K562 (cell line): Measurements from ENCODE around the gene STX12. TPM values are rescaled to one million over a fixed set of nuclear protein-coding genes. Genes with fewer than 3 reads are reported as not detected.
A peak's percentile ranks its signal among the peaks of the same experiment; 100 is the strongest.

Experiments
- CBX2 ChIP-seq: fragments of 200-600 bp; sonication (generic); IDR thresholded peaks from one replicate; pipeline ENCODE4 v1.6.1; 2012; ENCODE audit warnings: mild to moderate bottlenecking, low read length, inconsistent platforms; ENCODE audit not compliant: insufficient read depth, poor library complexity, severe bottlenecking
- ETS1 ChIP-seq: conservative IDR thresholded peaks from 2 replicates; pipeline ENCODE4 v1.6.1; 2011; ENCODE audit warnings: low read depth, mild to moderate bottlenecking, low read length; ENCODE audit not compliant: control insufficient read depth
- POLR2A ChIP-seq: fragments of 450-650 bp; conservative IDR thresholded peaks from 2 replicates; pipeline ENCODE4 v1.6.1; 2016
- TAL1 ChIP-seq: fragments of 450-650 bp; IDR thresholded peaks from 2 replicates; pipeline ENCODE4 v1.6.1; 2016; ENCODE audit warnings: mild to moderate bottlenecking
- ZBTB33 ChIP-seq: sonication (generic); formaldehyde crosslinking; IDR thresholded peaks from 2 replicates; pipeline ENCODE4 v1.8.1; 2023; ENCODE audit warnings: mild to moderate bottlenecking, missing genetic modification reagents
- ZBTB34 ChIP-seq: fragments of 250-450 bp; sonication (Bioruptor Pico); IDR thresholded peaks from 2 replicates; pipeline ENCODE4 v1.8.0; 2021; ENCODE audit warnings: mild to moderate bottlenecking, moderate library complexity
- ZC3H11A ChIP-seq: IDR thresholded peaks from 2 replicates; pipeline ENCODE4 v1.6.1; 2012; ENCODE audit warnings: low read depth, low read length, improper control_type of control experiment
- ZNF146 ChIP-seq: IDR thresholded peaks from one replicate; pipeline ENCODE4 v1.6.1; 2018; ENCODE audit warnings: missing compliant biosample characterization; ENCODE audit not compliant: unreplicated experiment
- ZNF24 ChIP-seq: fragments of 450-650 bp; IDR thresholded peaks from 2 replicates; pipeline ENCODE4 v1.6.1; 2016
- ZZZ3 ChIP-seq: fragments of 450-650 bp; IDR thresholded peaks from 2 replicates; pipeline ENCODE4 v1.6.1; 2016; ENCODE audit warnings: antibody characterized with exemption, mild to moderate bottlenecking, moderate library complexity
- polyA plus RNA-seq, 8 experiments: library from polyadenylated mRNA; depleted of rRNA in 4 of 8; stranded (reverse) in 5 of 8; unstranded in 3 of 8; fragments of >200 nt; fragmentation: Nextera tagmentation in 2 of 8; fragmentation: Illumina TruSeq in 1 of 8; extraction: Ambion mirVana in 2 of 8; extraction: Trizol in 1 of 8; gene quantifications; 2 replicates each; pipeline versions ENCODE4 v1.2.1 to v1.2.3, GENCODE V29; 2011 to 2014; ENCODE audit warnings: inconsistent platforms in 1 of 8, missing spikeins in 1 of 8
- total RNA-seq, 7 experiments: library from RNA; depleted of rRNA in 6 of 7; stranded (reverse); fragments of >200 nt in 6 of 7; fragmentation: Illumina TruSeq in 2 of 7; extraction: Trizol in 2 of 7; gene quantifications; 2 replicates each; pipeline versions ENCODE4 v1.2.1 to v1.2.3, GENCODE V29; 2011 to 2021; ENCODE audit warnings: low replicate concordance in 1 of 7
- TF ChIP-seq, protein P1 (sequence below), 2 experiments: fragments of 450-650 bp in 1 of 2; sonication (generic) in 1 of 2; formaldehyde crosslinking in 1 of 2; IDR thresholded peaks; 2 replicates each; pipeline versions ENCODE4 v1.7.1 to v1.9.0; 2016 to 2022; ENCODE audit warnings: inconsistent platforms in 1 of 2, mild to moderate bottlenecking in 1 of 2, missing genetic modification reagents in 1 of 2

Gene STX12
- total and polyA plus RNA-seq, 9 of the 15 experiments (the other 6 are each of a cell fraction or from before 2014, with no cell fraction given), result 16.9 to 31.3 (median 25.7) TPM

- peak; percentile 5; the same call in 1 of the 2 replicates for TF ChIP-seq ETS1
- no peak for TF ChIP-seq ZBTB33 (CRISPR knock-in tag)
- no peak for TF ChIP-seq ZBTB34 (CRISPR knock-in tag)
- no peak for TF ChIP-seq TAL1
- TF ChIP-seq POLR2A, result peak; percentile 42; the same call in 1 of the 2 replicates
- TF ChIP-seq ZNF24, result no peak
- TF ChIP-seq CBX2, result no peak
- no peak for TF ChIP-seq ZNF146 (CRISPR knock-in tag)
- no peak for TF ChIP-seq ZZZ3
- no peak for TF ChIP-seq ZC3H11A
- TF ChIP-seq, protein P1, sequence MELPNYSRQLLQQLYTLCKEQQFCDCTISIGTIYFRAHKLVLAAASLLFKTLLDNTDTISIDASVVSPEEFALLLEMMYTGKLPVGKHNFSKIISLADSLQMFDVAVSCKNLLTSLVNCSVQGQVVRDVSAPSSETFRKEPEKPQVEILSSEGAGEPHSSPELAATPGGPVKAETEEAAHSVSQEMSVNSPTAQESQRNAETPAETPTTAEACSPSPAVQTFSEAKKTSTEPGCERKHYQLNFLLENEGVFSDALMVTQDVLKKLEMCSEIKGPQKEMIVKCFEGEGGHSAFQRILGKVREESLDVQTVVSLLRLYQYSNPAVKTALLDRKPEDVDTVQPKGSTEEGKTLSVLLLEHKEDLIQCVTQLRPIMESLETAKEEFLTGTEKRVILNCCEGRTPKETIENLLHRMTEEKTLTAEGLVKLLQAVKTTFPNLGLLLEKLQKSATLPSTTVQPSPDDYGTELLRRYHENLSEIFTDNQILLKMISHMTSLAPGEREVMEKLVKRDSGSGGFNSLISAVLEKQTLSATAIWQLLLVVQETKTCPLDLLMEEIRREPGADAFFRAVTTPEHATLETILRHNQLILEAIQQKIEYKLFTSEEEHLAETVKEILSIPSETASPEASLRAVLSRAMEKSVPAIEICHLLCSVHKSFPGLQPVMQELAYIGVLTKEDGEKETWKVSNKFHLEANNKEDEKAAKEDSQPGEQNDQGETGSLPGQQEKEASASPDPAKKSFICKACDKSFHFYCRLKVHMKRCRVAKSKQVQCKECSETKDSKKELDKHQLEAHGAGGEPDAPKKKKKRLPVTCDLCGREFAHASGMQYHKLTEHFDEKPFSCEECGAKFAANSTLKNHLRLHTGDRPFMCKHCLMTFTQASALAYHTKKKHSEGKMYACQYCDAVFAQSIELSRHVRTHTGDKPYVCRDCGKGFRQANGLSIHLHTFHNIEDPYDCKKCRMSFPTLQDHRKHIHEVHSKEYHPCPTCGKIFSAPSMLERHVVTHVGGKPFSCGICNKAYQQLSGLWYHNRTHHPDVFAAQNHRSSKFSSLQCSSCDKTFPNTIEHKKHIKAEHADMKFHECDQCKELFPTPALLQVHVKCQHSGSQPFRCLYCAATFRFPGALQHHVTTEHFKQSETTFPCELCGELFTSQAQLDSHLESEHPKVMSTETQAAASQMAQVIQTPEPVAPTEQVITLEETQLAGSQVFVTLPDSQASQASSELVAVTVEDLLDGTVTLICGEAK (IDR thresholded peaks at IDR 0.05), result 0 out of 2 replicates have a peak, but pooled peaks have one; percentile 45
- TF ChIP-seq, protein P1 (CRISPR knock-in tag; IDR thresholded peaks at IDR 0.05), result no peak
Observed at GRCh38 chr1:27725374-27726172, 47.4 kb upstream of the STX12 start, which contains the start of gene FAM76A (continued).
